Spinal cord (tissue), 4 donors: Measurements from ENCODE around the gene SEPTIN1. TPM values are rescaled to one million over a fixed set of nuclear protein-coding genes. Genes with fewer than 3 reads are reported as not detected.

Experiments
- polyA plus RNA-seq, 2 donors: library from polyadenylated mRNA; unstranded; fragments of 120-200 nt; gene quantifications; one replicate each; pipeline ENCODE4 v1.2.1, GENCODE V29; 2013; ENCODE audit not compliant: insufficient read length in 2 of 2
- small RNA-seq: library from RNA; depleted of rRNA; stranded (forward); fragments of <200 nt; gene quantifications from one replicate; pipeline ENCODE3, GENCODE V24; 2014; ENCODE audit warnings: low replicate concordance
- total RNA-seq, 2 donors: library from RNA; depleted of rRNA in 1 of 2; stranded (reverse); fragments of 120-200 nt in 1 of 2; fragments of >200 nt in 1 of 2; gene quantifications; one replicate each; pipeline versions ENCODE4 v1.2.3 to v1.2.4, GENCODE V29; 2013 to 2014

SEPTIN1 gene
- total and polyA plus RNA-seq, 4 donors, result 0.10 to 5.9 (median 2.7) TPM

Small RNA genes lying within 50 kb of the gene (small RNA-seq; reads per million reads assigned to genes)
- 0.18 reads per million for gene RF00406

Other genes with a start within 250 kb of the SEPTIN1 start
- 10 to 100 TPM; 13.8 to 25.8 TPM for gene CORO1A, start 199.0 kb downstream of the SEPTIN1 start, total RNA-seq
- gene CORO1A, start 199.0 kb downstream of the SEPTIN1 start, polyA plus RNA-seq, result 10 to 100 TPM; 44.8 to 50.6 TPM
- 100 to 1,000 TPM in 1 of 2 donors, 10 to 100 TPM in 1; 10.1 to 102 TPM for gene BOLA2B, start 188.9 kb downstream of the SEPTIN1 start, total RNA-seq
- gene BOLA2B, start 188.9 kb downstream of the SEPTIN1 start, polyA plus RNA-seq, result 10 to 100 TPM; 37.8 to 45.9 TPM
- 10 to 100 TPM in 1 of 2 donors, 1 to 10 TPM in 1; 4.5 to 24.0 TPM for gene SLX1A, start 188.7 kb downstream of the SEPTIN1 start, total RNA-seq
- gene SLX1A, start 188.7 kb downstream of the SEPTIN1 start, polyA plus RNA-seq, result 10 to 100 TPM; 32.5 to 47.2 TPM
- gene SULT1A3, start 183.3 kb downstream of the SEPTIN1 start, total RNA-seq, result 10 to 100 TPM in 1 of 2 donors, 1 to 10 TPM in 1; 1.5 to 17.4 TPM
- gene SULT1A3, start 183.3 kb downstream of the SEPTIN1 start, polyA plus RNA-seq, result 10 to 100 TPM; 16.9 to 21.3 TPM
- 1 to 10 TPM; 3.0 to 4.3 TPM for gene NPIPB13, start 134.1 kb downstream of the SEPTIN1 start, total RNA-seq
- gene NPIPB13, start 134.1 kb downstream of the SEPTIN1 start, polyA plus RNA-seq, result 10 to 100 TPM in 1 of 2 donors, 1 to 10 TPM in 1; 5.6 to 32.5 TPM
- 10 to 100 TPM; 26.7 to 49.9 TPM for gene CD2BP2, start 27.3 kb downstream of the SEPTIN1 start, total RNA-seq
- 10 to 100 TPM; 60.6 to 63.9 TPM for gene CD2BP2, start 27.3 kb downstream of the SEPTIN1 start, polyA plus RNA-seq
- 10 to 100 TPM; 26.0 to 31.4 TPM for gene TBC1D10B, start 12.1 kb downstream of the SEPTIN1 start, total RNA-seq
- gene TBC1D10B, start 12.1 kb downstream of the SEPTIN1 start, polyA plus RNA-seq, result 10 to 100 TPM; 65.9 to 74.1 TPM
- gene MYL11, start 7.8 kb downstream of the SEPTIN1 start, total RNA-seq, result 1 to 10 TPM; 3.0 to 3.4 TPM
- 10 to 100 TPM in 1 of 2 donors, 1 to 10 TPM in 1; 1.4 to 11.4 TPM for gene MYL11, start 7.8 kb downstream of the SEPTIN1 start, polyA plus RNA-seq
- gene ZNF48, start 12.9 kb upstream of the SEPTIN1 start, total RNA-seq, result 10 to 100 TPM in 1 of 2 donors, 1 to 10 TPM in 1; 9.5 to 12.1 TPM
- gene ZNF48, start 12.9 kb upstream of the SEPTIN1 start, polyA plus RNA-seq, result 10 to 100 TPM; 18.6 to 19.2 TPM
- gene ZNF771, start 25.0 kb upstream of the SEPTIN1 start, total RNA-seq, result 10 to 100 TPM in 1 of 2 donors, 1 to 10 TPM in 1; 8.1 to 13.5 TPM
- 10 to 100 TPM; 19.3 to 20.5 TPM for gene ZNF771, start 25.0 kb upstream of the SEPTIN1 start, polyA plus RNA-seq
- 10 to 100 TPM; 18.1 to 23.0 TPM for gene DCTPP1, start 47.5 kb upstream of the SEPTIN1 start, total RNA-seq
- 10 to 100 TPM; 47.6 to 49.5 TPM for gene DCTPP1, start 47.5 kb upstream of the SEPTIN1 start, polyA plus RNA-seq
- gene SEPHS2, start 63.3 kb upstream of the SEPTIN1 start, total RNA-seq, result 10 to 100 TPM in 1 of 2 donors, 1 to 10 TPM in 1; 6.8 to 14.2 TPM
- gene SEPHS2, start 63.3 kb upstream of the SEPTIN1 start, polyA plus RNA-seq, result 10 to 100 TPM; 33.8 to 37.1 TPM
- gene ITGAL, start 90.2 kb upstream of the SEPTIN1 start, total RNA-seq, result 1 to 10 TPM; 1.2 to 4.9 TPM
- gene ITGAL, start 90.2 kb upstream of the SEPTIN1 start, polyA plus RNA-seq, result 1 to 10 TPM; 2.5 to 4.8 TPM
- gene ZNF768, start 144.0 kb upstream of the SEPTIN1 start, total RNA-seq, result 10 to 100 TPM; 11.2 to 37.4 TPM
- 10 to 100 TPM; 54.3 to 55.7 TPM for gene ZNF768, start 144.0 kb upstream of the SEPTIN1 start, polyA plus RNA-seq
- 10 to 100 TPM in 1 of 2 donors, 1 to 10 TPM in 1; 8.8 to 13.1 TPM for gene ZNF747, start 152.3 kb upstream of the SEPTIN1 start, total RNA-seq
- 10 to 100 TPM in 1 of 2 donors, 1 to 10 TPM in 1; 9.2 to 10.6 TPM for gene ZNF747, start 152.3 kb upstream of the SEPTIN1 start, polyA plus RNA-seq
- 10 to 100 TPM in 1 of 2 donors, 1 to 10 TPM in 1; 5.6 to 10.7 TPM for gene ZNF764, start 175.8 kb upstream of the SEPTIN1 start, total RNA-seq
- gene ZNF764, start 175.8 kb upstream of the SEPTIN1 start, polyA plus RNA-seq, result 10 to 100 TPM in 1 of 2 donors, 1 to 10 TPM in 1; 9.7 to 15.5 TPM
- 10 to 100 TPM in 1 of 2 donors, 1 to 10 TPM in 1; 4.5 to 21.3 TPM for gene ZNF688, start 189.2 kb upstream of the SEPTIN1 start, total RNA-seq
- 10 to 100 TPM; 20.4 to 23.0 TPM for gene ZNF688, start 189.2 kb upstream of the SEPTIN1 start, polyA plus RNA-seq
- gene ZNF785, start 203.1 kb upstream of the SEPTIN1 start, total RNA-seq, result 10 to 100 TPM; 12.5 to 18.2 TPM
- 10 to 100 TPM; 20.8 to 37.7 TPM for gene ZNF785, start 203.1 kb upstream of the SEPTIN1 start, polyA plus RNA-seq
- 10 to 100 TPM in 1 of 2 donors, 1 to 10 TPM in 1; 6.5 to 10.0 TPM for gene ZNF689, start 227.8 kb upstream of the SEPTIN1 start, total RNA-seq
- 10 to 100 TPM; 15.1 to 15.7 TPM for gene ZNF689, start 227.8 kb upstream of the SEPTIN1 start, polyA plus RNA-seq